Heart left ventricle (tissue), 16 donors: ENCODE results near the gene RPAP2. TPM values are rescaled to one million over a fixed set of nuclear protein-coding genes. Genes with fewer than 3 reads are reported as not detected.

Source experiments
- ATAC-seq, 4 donors: fragments of 200-7000 bp; cut with Tn5 transposase; one replicate each; pipeline ENCODE4 v1.9.1; 2020 to 2022; ENCODE audit warnings: moderate library complexity in 4 of 4, mild to moderate bottlenecking in 3 of 4, moderate number of reproducible peaks in 1 of 4
- DNase-seq, 5 donors: peaks; one replicate each; pipeline ENCODE4 v3.0.0-alpha.2; 2020
- H3K27ac ChIP-seq, 12 donors: fragments of 200-600 bp; sonication (generic) in 4 of 12; one replicate each; pipeline versions ENCODE4 v1.5.0 to v1.8.0; 2016 to 2022; ENCODE audit warnings: mild to moderate bottlenecking in 2 of 12
- H3K27me3 ChIP-seq, 9 donors: fragments of 200-600 bp; sonication (generic) in 2 of 9; one replicate each; pipeline versions ENCODE4 v1.5.1 to v1.8.0; 2016 to 2022; ENCODE audit warnings: mild to moderate bottlenecking in 3 of 9
- H3K36me3 ChIP-seq, 9 donors: fragments of 200-600 bp; sonication (generic) in 2 of 9; one replicate each; pipeline versions ENCODE4 v1.5.0 to v1.8.0; 2018 to 2022; ENCODE audit warnings: mild to moderate bottlenecking in 2 of 9
- H3K4me1 ChIP-seq, 12 donors: fragments of 200-600 bp; sonication (generic) in 4 of 12; one replicate each; pipeline versions ENCODE4 v1.5.0 to v1.8.0; 2016 to 2022; ENCODE audit warnings: mild to moderate bottlenecking in 3 of 12
- H3K4me3 ChIP-seq, 12 donors: fragments of 200-600 bp; sonication (generic) in 4 of 12; one replicate each; pipeline versions ENCODE4 v1.5.0 to v1.8.0; 2017 to 2022; ENCODE audit warnings: mild to moderate bottlenecking in 9 of 12, moderate library complexity in 4 of 12
- H3K9me3 ChIP-seq, 12 donors: fragments of 200-600 bp; sonication (generic) in 4 of 12; one replicate each; pipeline versions ENCODE4 v1.5.0 to v1.8.0; 2016 to 2022; ENCODE audit warnings: mild to moderate bottlenecking in 1 of 12
- POLR2A ChIP-seq, 2 donors: fragments of 450-650 bp; IDR thresholded peaks; one replicate each; pipeline ENCODE4 v1.6.1; 2017; ENCODE audit warnings: antibody characterized with exemption in 2 of 2, mild to moderate bottlenecking in 2 of 2, moderate library complexity in 2 of 2
- WGBS, 4 donors: extraction: QIAGEN DNeasy Blood & Tissue Kit in 2 of 4; methylation state at CpG; one replicate each; pipeline versions ENCODE4 v1.1.5 to v1.1.7; 2013 to 2018; 5-methylcytosine and 5-hydroxymethylcytosine counted together
- intact Hi-C, 10 donors: fragments of 100-400 bp; cut with DNase I; formaldehyde crosslinking; loops; one replicate each; pipeline versions ENCODE4 v1.11.1 to v1.14.2; 2022
- polyA plus RNA-seq, 2 donors: library from polyadenylated mRNA; stranded (reverse); fragments of 200-250 nt; gene quantifications; one replicate each; pipeline ENCODE4 v1.2.3, GENCODE V29; 2013
- total RNA-seq, 9 donors: library from RNA; depleted of rRNA in 2 of 9; stranded (reverse); fragments of >200 nt in 2 of 9; fragmentation: NEBNext Ultra II Directional in 3 of 9; extraction: Animal tissue kit (Norgen Biotek cat#: 25700) in 3 of 9; gene quantifications; one replicate each; pipeline versions ENCODE4 v1.1.0 to v1.2.4, GENCODE V29; 2016 to 2023
- TF ChIP-seq, protein P1 (sequence below), 12 donors: fragments of 200-600 bp; sonication (generic) in 4 of 12; IDR thresholded peaks; one replicate each; pipeline versions ENCODE4 v1.5.0 to v1.8.0; 2018 to 2022; ENCODE audit warnings: antibody characterized with exemption in 12 of 12, mild to moderate bottlenecking in 5 of 12
- donor health status: ischemic (EF 13 %, LVEDD 7.1; RV severe dilation, severe dysfunction).
- donor health status: healthy with polysubstance abuse.
- donor health status: DM: no; HTN: yes; CAD: no.
- donor health status: DM: no; HTN: no; CAD: no.
- donor health status: ischemic (EF 25% LVEDD 6.9; RV normal size, moderate dysfunction).
- donor health status: ischemic (EF 25% LVEDD 5.7; RV mildly dilated, moderate dysfunction).
- donor health status: healthy.
- donor health status: DM: yes; HTN: yes; CAD: no.
- donor health status: ischemic (EF 35%, LVEDD 5.7; RV mildly dilated, moderate dysfunction).
- donor health status: nonischemic (EF 11% LVEDD 7.7; RV severe dilation, severe dysfunction).
- donor health status: DM: yes; HTN: yes; CAD: no.
- donor health status: PGD.
- donor health status: ischemic (EF 29% LVEDD 5.4; RV normal size, mild dysfunction).
- donor health status: nonischemic (EF 23%, LVEDD 6.1; RV moderate dilation, normal function).

Gene RPAP2
- total and polyA plus RNA-seq, 11 donors, result 6.7 to 27.7 (median 23.2) TPM

DNA sequence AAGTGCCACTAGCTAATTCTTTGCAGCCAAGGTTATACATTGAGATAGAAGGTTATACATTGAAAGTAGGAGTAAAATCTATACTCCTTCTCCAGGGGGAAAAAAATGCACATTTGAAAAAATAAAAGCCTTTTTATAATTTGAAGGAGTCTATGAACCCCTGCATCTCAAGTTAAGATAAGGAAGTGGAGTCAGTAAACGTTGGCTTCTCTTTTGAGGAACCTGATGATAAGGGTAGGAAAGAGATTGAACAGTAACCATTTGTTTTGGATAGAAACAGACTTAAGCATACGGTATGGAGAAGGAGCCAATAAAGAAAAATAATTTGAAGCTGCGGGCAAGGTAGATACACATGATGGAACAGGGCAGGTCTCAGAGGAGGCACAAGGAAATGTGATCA, 64.1 kb downstream of the RPAP2 start:
- ATAC-seq, result no peak
- TF ChIP-seq, protein P1, sequence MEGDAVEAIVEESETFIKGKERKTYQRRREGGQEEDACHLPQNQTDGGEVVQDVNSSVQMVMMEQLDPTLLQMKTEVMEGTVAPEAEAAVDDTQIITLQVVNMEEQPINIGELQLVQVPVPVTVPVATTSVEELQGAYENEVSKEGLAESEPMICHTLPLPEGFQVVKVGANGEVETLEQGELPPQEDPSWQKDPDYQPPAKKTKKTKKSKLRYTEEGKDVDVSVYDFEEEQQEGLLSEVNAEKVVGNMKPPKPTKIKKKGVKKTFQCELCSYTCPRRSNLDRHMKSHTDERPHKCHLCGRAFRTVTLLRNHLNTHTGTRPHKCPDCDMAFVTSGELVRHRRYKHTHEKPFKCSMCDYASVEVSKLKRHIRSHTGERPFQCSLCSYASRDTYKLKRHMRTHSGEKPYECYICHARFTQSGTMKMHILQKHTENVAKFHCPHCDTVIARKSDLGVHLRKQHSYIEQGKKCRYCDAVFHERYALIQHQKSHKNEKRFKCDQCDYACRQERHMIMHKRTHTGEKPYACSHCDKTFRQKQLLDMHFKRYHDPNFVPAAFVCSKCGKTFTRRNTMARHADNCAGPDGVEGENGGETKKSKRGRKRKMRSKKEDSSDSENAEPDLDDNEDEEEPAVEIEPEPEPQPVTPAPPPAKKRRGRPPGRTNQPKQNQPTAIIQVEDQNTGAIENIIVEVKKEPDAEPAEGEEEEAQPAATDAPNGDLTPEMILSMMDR (IDR thresholded peaks at IDR 0.05), result no peak
- no peak for TF ChIP-seq POLR2A (IDR thresholded peaks at IDR 0.05)
- DNase-seq, result no peak
- Histone ChIP-seq H3K9me3 (no peaks in the 10 kb centered on the region), H3K4me3 (no peak overlapping the region), H3K36me3 (peaks cover 0 to 47% (median 9%) of the 10 kb centered on the region in 9 donors), H3K27me3 (no peaks in the 10 kb centered on the region), H3K27ac (no peak overlapping the region), H3K4me1 (no peaks in the 10 kb centered on the region)
- WGBS, 4 donors, result 54 to 67% (median 61%) methylated on average over 3 of the region's 3 CpGs
- intact Hi-C loops, result no loop called here

DNA sequence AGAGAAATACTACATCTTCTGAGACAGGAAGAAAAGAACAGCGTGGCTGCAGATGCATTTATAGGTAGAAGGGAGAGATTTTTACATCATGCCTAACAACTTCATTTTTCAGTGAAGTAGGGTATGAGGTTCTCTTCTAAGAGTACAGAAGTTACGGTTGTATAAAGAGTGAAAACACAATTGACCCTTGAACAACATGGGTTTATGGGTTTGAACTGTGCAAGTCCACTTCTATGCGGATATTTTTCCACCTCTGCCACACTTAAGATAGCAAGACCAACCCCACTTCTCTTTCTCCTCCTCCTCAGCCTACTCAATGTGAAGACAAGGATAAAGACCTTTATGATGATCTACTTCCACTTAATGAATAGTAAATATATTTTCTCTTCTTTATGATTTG, 64.5 kb downstream of the RPAP2 start:
- Histone ChIP-seq H3K27me3 (no peaks in the 10 kb centered on the region), H3K4me1 (no peaks in the 10 kb centered on the region)
- WGBS, 4 donors, result 77 to 98% (median 86%) methylated on average over 3 of the region's 3 CpGs

DNA sequence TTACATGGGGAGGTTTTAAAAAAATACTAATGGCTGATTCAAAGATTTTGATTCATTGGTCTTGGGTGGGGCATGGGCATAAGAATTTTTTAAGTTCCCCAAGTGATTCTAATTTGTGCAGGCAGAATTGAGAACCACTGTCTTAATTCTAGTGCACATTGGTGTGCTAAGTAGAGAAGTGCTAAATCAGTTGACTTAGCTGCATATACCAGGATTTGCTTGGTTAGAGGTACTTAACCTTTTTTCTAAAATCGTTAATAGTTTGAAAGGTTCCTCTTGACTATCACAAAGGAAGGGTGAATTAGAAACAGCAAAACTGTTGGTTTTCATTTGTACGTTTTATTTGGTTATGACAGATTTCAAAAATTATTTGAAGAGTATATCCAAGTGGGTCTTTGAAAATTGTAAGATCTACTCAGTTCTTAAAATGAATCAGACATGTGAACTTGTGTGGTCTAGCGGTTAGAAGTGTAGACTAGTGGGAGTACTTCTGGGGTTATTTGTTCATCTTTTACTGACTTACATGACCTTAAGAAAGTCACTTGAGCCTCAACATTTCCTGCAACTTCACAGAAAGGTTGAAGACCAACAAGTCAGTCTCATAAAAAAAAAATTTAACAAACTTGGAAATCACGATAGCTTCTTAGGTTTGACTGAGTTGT, 66.7 kb downstream of the RPAP2 start:
- TF ChIP-seq POLR2A (IDR thresholded peaks at IDR 0.05), result no peak
- TF ChIP-seq, protein P1 (IDR thresholded peaks at IDR 0.05), result no peak
- H3K36me3 ChIP-seq, result peaks cover 0 to 37% (median 10%) of the 10 kb centered on the region in 9 donors
- no peak overlapping the region for H3K27ac ChIP-seq
- H3K27me3 ChIP-seq, result no peaks in the 10 kb centered on the region
- H3K9me3 ChIP-seq, result no peaks in the 10 kb centered on the region
- H3K4me3 ChIP-seq, result no peak overlapping the region
- no peak for DNase-seq
- ATAC-seq, result no peak
- 82 to 86% (median 83%) methylated on average over 4 of the region's 4 CpGs for WGBS, 4 donors
- H3K4me1 ChIP-seq, result no peaks in the 10 kb centered on the region
- intact Hi-C loops, result no loop called here

More for the DNA sequence above, 64.5 kb downstream of the RPAP2 start:
- no peak for TF ChIP-seq POLR2A (IDR thresholded peaks at IDR 0.05)
- TF ChIP-seq, protein P1 (IDR thresholded peaks at IDR 0.05), result no peak
- DNase-seq (no peak), ATAC-seq (no peak)
- no peaks in the 10 kb centered on the region for H3K9me3 ChIP-seq
- peaks cover 0 to 45% (median 5%) of the 10 kb centered on the region in 9 donors for H3K36me3 ChIP-seq
- no peak overlapping the region for H3K4me3 ChIP-seq
- H3K27ac ChIP-seq, result no peak overlapping the region
- intact Hi-C loops, result no loop called here

DNA sequence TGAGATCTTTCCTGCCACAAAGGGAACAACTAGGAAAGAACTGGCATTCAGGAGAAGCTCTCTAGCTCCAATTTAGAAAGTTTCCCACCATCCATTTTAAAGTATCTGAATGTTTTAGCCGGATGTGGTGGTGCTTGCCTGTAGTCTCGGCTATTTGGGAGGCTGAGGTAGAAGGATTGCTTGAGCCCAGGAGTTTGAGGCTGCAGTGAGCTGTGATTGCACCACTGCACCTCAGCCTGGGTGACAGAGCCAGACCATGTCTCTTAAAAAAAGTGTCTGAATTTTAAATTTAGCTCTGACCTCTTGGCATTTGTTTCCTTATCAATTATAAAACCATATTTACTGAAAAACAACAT, 67.2 kb downstream of the RPAP2 start:
- H3K27me3 ChIP-seq, result no peaks in the 10 kb centered on the region
- no peak overlapping the region for H3K4me3 ChIP-seq
- no peak for DNase-seq
- 90 to 100% (median 95%) methylated on average over 2 of the region's 2 CpGs for WGBS, 4 donors
- no peaks in the 10 kb centered on the region for H3K4me1 ChIP-seq
- no peaks in the 10 kb centered on the region for H3K9me3 ChIP-seq
- TF ChIP-seq, protein P1 (IDR thresholded peaks at IDR 0.05), result no peak
- no peak for TF ChIP-seq POLR2A (IDR thresholded peaks at IDR 0.05)
- intact Hi-C loops, result no loop called here
- peaks cover 0 to 32% (median 10%) of the 10 kb centered on the region in 9 donors for H3K36me3 ChIP-seq
- no peak for ATAC-seq
- no peak overlapping the region for H3K27ac ChIP-seq
